Natural killer cell (primary cell): ENCODE measurements around the gene HYDIN. TPM values are rescaled to one million over a fixed set of nuclear protein-coding genes. Genes with fewer than 3 reads are reported as not detected.
"Not testable (repeated sequence)": the region's sequence is repeated elsewhere in the genome, so short reads cannot be mapped to it uniquely, and the experiment has no call there.

ENCODE experiments used
- ATAC-seq, 3 donors: fragments of 150-1000 bp in 2 of 3; fragments of 200-7000 bp in 1 of 3; cut with Tn5 transposase; 1 replicate in 1 of 3; 2 replicates in 2 of 3; pipeline ENCODE4 v1.10.0; 2021; ENCODE audit warnings: mild to moderate bottlenecking in 2 of 3, moderate library complexity in 2 of 3
- DNase-seq, 2 donors: peaks; one replicate each; pipeline versions ENCODE4 v3.0.0 to v3.0.0-alpha.2; 2013 to 2021; ENCODE audit warnings: mixed read lengths in 1 of 2
- H3K27ac ChIP-seq: one replicate; pipeline ENCODE4 v1.5.1; 2013; ENCODE audit warnings: mild to moderate bottlenecking, low read length
- H3K27me3 ChIP-seq: one replicate; pipeline ENCODE4 v1.6.1; 2013; ENCODE audit warnings: low read length; ENCODE audit not compliant: control insufficient read depth, insufficient read depth
- H3K36me3 ChIP-seq: one replicate; pipeline ENCODE4 v1.6.1; 2013; ENCODE audit warnings: low read length; ENCODE audit not compliant: control insufficient read depth, insufficient read depth
- H3K4me1 ChIP-seq: one replicate; pipeline ENCODE4 v1.6.1; 2013; ENCODE audit warnings: low read length; ENCODE audit not compliant: control insufficient read depth, insufficient read depth
- H3K4me3 ChIP-seq: one replicate; pipeline ENCODE4 v1.5.1; 2013; ENCODE audit warnings: low read length
- H3K9me3 ChIP-seq: one replicate; pipeline ENCODE4 v1.6.1; 2013; ENCODE audit warnings: low read length; ENCODE audit not compliant: control insufficient read depth, insufficient read depth
- H3K27ac Mint-ChIP-seq, 2 donors: one replicate each; pipeline ENCODE4 v1.8.0; 2022; ENCODE audit warnings: mild to moderate bottlenecking in 2 of 2, mixed read lengths in 2 of 2, moderate library complexity in 1 of 2
- H3K27me3 Mint-ChIP-seq, 2 donors: one replicate each; pipeline ENCODE4 v1.8.0; 2022; ENCODE audit warnings: low read depth in 2 of 2, mixed read lengths in 2 of 2
- H3K36me3 Mint-ChIP-seq: one replicate; pipeline ENCODE4 v1.8.0; 2022; ENCODE audit warnings: mixed read lengths
- H3K4me1 Mint-ChIP-seq, 2 donors: one replicate each; pipeline ENCODE4 v1.8.0; 2022; ENCODE audit warnings: mixed read lengths in 2 of 2
- H3K4me3 Mint-ChIP-seq: one replicate; pipeline ENCODE4 v1.8.0; 2022; ENCODE audit warnings: mild to moderate bottlenecking, moderate library complexity, mixed read lengths
- H3K9me3 Mint-ChIP-seq, 2 donors: one replicate each; pipeline ENCODE4 v1.8.0; 2022; ENCODE audit warnings: mixed read lengths in 2 of 2
- CTCF ChIP-seq: fragments of 200-600 bp; IDR thresholded peaks from one replicate; pipeline ENCODE4 v1.8.0; 2022; ENCODE audit warnings: antibody characterized with exemption
- whole genome bisulfite sequencing: methylation state at CpG from one replicate; pipeline ENCODE4 v1.1.7; 2013; ENCODE audit warnings: missing lambda C conversion rate; ENCODE audit not compliant: insufficient coverage; 5-methylcytosine and 5-hydroxymethylcytosine counted together
- intact Hi-C: fragments of 100-400 bp; cut with micrococcal nuclease; formaldehyde crosslinking; loops from one replicate; pipeline ENCODE4 v1.14.2; 2022
- total RNA-seq, 4 donors: library from RNA; stranded (reverse); fragments of 120-200 nt in 1 of 4; gene quantifications; one replicate each; pipeline versions ENCODE4 v1.2.3 to v1.2.4, GENCODE V29; 2013 to 2022

The HYDIN gene
- total RNA-seq, 3 donors from 2014 or later (not counting 1 experiment from before 2014, with no cell fraction given) = 0.43 to 1.1 (median 0.82) TPM

- peaks cover 22 to 47% of the 10 kb centered on the region in 2 donors for H3K27me3 Mint-ChIP-seq
Observed at GRCh38 chr16:71179569-71179968, 51.0 kb downstream of the HYDIN start.

GRCh38 chr16:71172481-71173207 is 57.9 kb downstream of the HYDIN start:
- Histone ChIP-seq H3K4me1 (no peaks in the 10 kb centered on the region), H3K4me3 (no peak overlapping the region), H3K36me3 (no peaks in the 10 kb centered on the region), H3K9me3 (no peaks in the 10 kb centered on the region), H3K27ac (no peak overlapping the region), H3K27me3 (no peaks in the 10 kb centered on the region)
- Mint-ChIP-seq H3K9me3 (peaks cover 0 to 4% of the 10 kb centered on the region in 2 donors), H3K27me3 (peaks cover 5 to 14% of the 10 kb centered on the region in 2 donors), H3K4me3 (no peak overlapping the region), H3K27ac (no peak overlapping the region), H3K36me3 (no peaks in the 10 kb centered on the region), H3K4me1 (no peaks in the 10 kb centered on the region)
- 95% methylated on average over 6 of the region's 6 CpGs for WGBS
- ATAC-seq = no peak
- no peak for TF ChIP-seq CTCF
- no peak for DNase-seq
- intact Hi-C loops = no loop called here

More at GRCh38 chr16:71179569-71179968, 51.0 kb downstream of the HYDIN start:
- Histone ChIP-seq H3K4me3 (no peak overlapping the region), H3K36me3 (no peaks in the 10 kb centered on the region), H3K9me3 (no peaks in the 10 kb centered on the region), H3K27ac (no peak overlapping the region), H3K4me1 (no peaks in the 10 kb centered on the region), H3K27me3 (peaks cover 4% of the 10 kb centered on the region)
- TF ChIP-seq CTCF = no peak
- peaks cover 4 to 7% of the 10 kb centered on the region in 2 donors for H3K9me3 Mint-ChIP-seq
- H3K27ac Mint-ChIP-seq = no peak overlapping the region
- H3K4me3 Mint-ChIP-seq = no peak overlapping the region
- H3K4me1 Mint-ChIP-seq = no peaks in the 10 kb centered on the region
- no peak for DNase-seq
- ATAC-seq = no peak
- no peaks in the 10 kb centered on the region for H3K36me3 Mint-ChIP-seq
- 96% methylated on average over 3 of the region's 3 CpGs for WGBS
- intact Hi-C loops = no loop called here

GRCh38 chr16:71161007-71161406 is 69.5 kb downstream of the HYDIN start:
- H3K27me3 Mint-ChIP-seq, H3K9me3 Mint-ChIP-seq, H3K4me3 Mint-ChIP-seq, ATAC-seq, H3K4me1 Mint-ChIP-seq, H3K36me3 Mint-ChIP-seq, intact Hi-C loops, H3K4me1 ChIP-seq, H3K27ac ChIP-seq, H3K27ac Mint-ChIP-seq, H3K4me3 ChIP-seq, DNase-seq, H3K9me3 ChIP-seq, H3K36me3 ChIP-seq, H3K27me3 ChIP-seq: not testable (repeated sequence)
- WGBS = 100% methylated on average over 2 of the region's 8 CpGs

GRCh38 chr16:71157278-71157677 is 73.2 kb downstream of the HYDIN start:
- DNase-seq, H3K4me3 Mint-ChIP-seq, H3K36me3 Mint-ChIP-seq, H3K9me3 ChIP-seq, H3K27me3 Mint-ChIP-seq, H3K27ac ChIP-seq, H3K9me3 Mint-ChIP-seq, ATAC-seq, H3K27me3 ChIP-seq, intact Hi-C loops, H3K27ac Mint-ChIP-seq, H3K4me1 Mint-ChIP-seq, H3K4me1 ChIP-seq, H3K4me3 ChIP-seq, H3K36me3 ChIP-seq: not testable (repeated sequence)
- WGBS = 13% methylated on average over 1 of the region's 2 CpGs

GRCh38 chr16:71153329-71153728 is 77.2 kb downstream of the HYDIN start:
- ATAC-seq, intact Hi-C loops, H3K9me3 Mint-ChIP-seq, H3K9me3 ChIP-seq, H3K4me1 Mint-ChIP-seq, H3K27me3 Mint-ChIP-seq, H3K4me1 ChIP-seq, H3K36me3 Mint-ChIP-seq, DNase-seq, H3K27ac Mint-ChIP-seq, H3K27ac ChIP-seq, H3K4me3 ChIP-seq, H3K36me3 ChIP-seq, H3K27me3 ChIP-seq, H3K4me3 Mint-ChIP-seq: not testable (repeated sequence)
- WGBS = no CpG with 5 or more reads among the region's 6 CpGs

GRCh38 chr16:71151654-71152053 is 78.9 kb downstream of the HYDIN start:
- H3K36me3 ChIP-seq, H3K4me3 ChIP-seq, H3K27ac ChIP-seq, H3K9me3 Mint-ChIP-seq, H3K36me3 Mint-ChIP-seq, DNase-seq, H3K27me3 ChIP-seq, H3K9me3 ChIP-seq, ATAC-seq, H3K4me3 Mint-ChIP-seq, H3K4me1 ChIP-seq, H3K27me3 Mint-ChIP-seq, H3K27ac Mint-ChIP-seq, intact Hi-C loops, H3K4me1 Mint-ChIP-seq: not testable (repeated sequence)
- WGBS = no CpG with 5 or more reads among the region's 2 CpGs
